Esophagus muscularis mucosa (tissue), 4 donors: Measurements from ENCODE around the gene TEX14. TPM values are rescaled to one million over a fixed set of nuclear protein-coding genes. Genes with fewer than 3 reads are reported as not detected.

Source experiments
- DNase-seq: peaks from one replicate; pipeline ENCODE4 v3.0.0-alpha.2; 2017; ENCODE audit errors: extremely low spot score
- H3K27ac ChIP-seq, 4 donors: fragments of 200-600 bp; sonication (generic); replicated peaks in 1 of 4; 1 replicate in 3 of 4; 2 replicates in 1 of 4; pipeline ENCODE4 v1.5.1; 2016 to 2019; ENCODE audit warnings: mild to moderate bottlenecking in 1 of 4
- H3K27me3 ChIP-seq, 4 donors: fragments of 200-600 bp; sonication (generic); one replicate each; pipeline versions ENCODE4 v1.5.1 to v1.6.0; 2016 to 2019
- H3K36me3 ChIP-seq, 4 donors: fragments of 200-600 bp; sonication (generic); one replicate each; pipeline ENCODE4 v1.5.1; 2016 to 2019
- H3K4me1 ChIP-seq, 4 donors: fragments of 200-600 bp; sonication (generic); one replicate each; pipeline ENCODE4 v1.5.1; 2016 to 2019
- H3K4me3 ChIP-seq, 4 donors: fragments of 200-600 bp; sonication (generic); 1 replicate in 2 of 4; 2 replicates in 2 of 4; pipeline ENCODE4 v1.5.1; 2016 to 2019; ENCODE audit warnings: mild to moderate bottlenecking in 4 of 4, moderate library complexity in 1 of 4
- H3K9me3 ChIP-seq, 4 donors: fragments of 200-600 bp; sonication (generic); 1 replicate in 3 of 4; 2 replicates in 1 of 4; pipeline ENCODE4 v1.5.1; 2016 to 2019
- CTCF ChIP-seq, 3 experiments: fragments of 200-600 bp in 2 of 3; fragments of 450-650 bp in 1 of 3; sonication (generic) in 2 of 3; IDR thresholded peaks; one replicate each; pipeline ENCODE4 v1.5.1; 2017 to 2019; ENCODE audit warnings: antibody characterized with exemption in 3 of 3, mild to moderate bottlenecking in 2 of 3, moderate library complexity in 1 of 3
- EP300 ChIP-seq: sonication (generic); formaldehyde crosslinking; IDR thresholded peaks from one replicate; pipeline ENCODE4 v1.6.1; 2017; ENCODE audit warnings: antibody characterized with exemption
- POLR2A ChIP-seq: fragments of 450-650 bp; IDR thresholded peaks from one replicate; pipeline ENCODE4 v1.6.1; 2017; ENCODE audit warnings: antibody characterized with exemption, moderate library complexity, mild to moderate bottlenecking, low read depth
- POLR2AphosphoS5 ChIP-seq, 2 donors: sonication (generic); formaldehyde crosslinking; IDR thresholded peaks; one replicate each; pipeline ENCODE4 v1.6.1; 2017; ENCODE audit warnings: antibody characterized with exemption in 2 of 2
- WGBS: methylation state at CpG from one replicate; pipeline ENCODE4 v1.1.5; 2018; 5-methylcytosine and 5-hydroxymethylcytosine counted together
- intact Hi-C: fragments of 100-400 bp; cut with DNase I; formaldehyde crosslinking; loops from one replicate; pipeline ENCODE4 v1.15.1; 2023
- total RNA-seq, 4 donors: library from RNA; depleted of rRNA; stranded (reverse); fragments of >200 nt; gene quantifications; one replicate each; pipeline versions ENCODE4 v1.1.0 to v1.2.1, GENCODE V29; 2016

The TEX14 gene
- total RNA-seq, 4 donors from 2014 or later, result under 0.01 to 0.19 (median 0.11) TPM

- no peak overlapping the region for H3K27ac ChIP-seq
- H3K4me3 ChIP-seq, result no peak overlapping the region
- no peaks in the 10 kb centered on the region for H3K36me3 ChIP-seq
- no peak for TF ChIP-seq POLR2AphosphoS5 (IDR thresholded peaks at IDR 0.05)
- TF ChIP-seq POLR2A, result no peak
- TF ChIP-seq EP300, result no peak
- no peak for TF ChIP-seq CTCF (IDR thresholded peaks at IDR 0.05)
- H3K4me1 ChIP-seq, result no peaks in the 10 kb centered on the region
- no peaks in the 10 kb centered on the region for H3K9me3 ChIP-seq
- 42% methylated on average over 5 of the region's 7 CpGs for whole genome bisulfite sequencing
- no peak for DNase-seq
- no peaks in the 10 kb centered on the region for H3K27me3 ChIP-seq
- intact Hi-C loops, result no loop called here
Measured at GRCh38 chr17:58614859-58615459, 76.9 kb downstream of the TEX14 start.

- 84% methylated on average over 4 of the region's 4 CpGs for WGBS
- H3K4me1 ChIP-seq, result no peaks in the 10 kb centered on the region
- TF ChIP-seq POLR2AphosphoS5 (IDR thresholded peaks at IDR 0.05) (no peak), EP300 (no peak), CTCF (IDR thresholded peaks at IDR 0.05) (no peak), POLR2A (no peak)
Measured at GRCh38 chr17:58611331-58611730, 80.5 kb downstream of the TEX14 start.

GRCh38 chr17:58606934-58607333 is 84.9 kb downstream of the TEX14 start:
- WGBS, result 99% methylated on average over 4 of the region's 4 CpGs
- Histone ChIP-seq H3K9me3 (no peaks in the 10 kb centered on the region), H3K27me3 (no peaks in the 10 kb centered on the region), H3K36me3 (no peaks in the 10 kb centered on the region), H3K4me3 (no peak overlapping the region), H3K4me1 (no peaks in the 10 kb centered on the region), H3K27ac (no peak overlapping the region)
- intact Hi-C loops, result no loop called here
- DNase-seq, result no peak
- no peak for TF ChIP-seq POLR2A
- TF ChIP-seq POLR2AphosphoS5 (IDR thresholded peaks at IDR 0.05), result no peak

More at GRCh38 chr17:58611331-58611730, 80.5 kb downstream of the TEX14 start:
- no peak for DNase-seq
- Histone ChIP-seq H3K27me3 (no peaks in the 10 kb centered on the region), H3K4me3 (no peak overlapping the region), H3K27ac (no peak overlapping the region), H3K9me3 (no peaks in the 10 kb centered on the region), H3K36me3 (no peaks in the 10 kb centered on the region)
- intact Hi-C loops, result no loop called here

- no peaks in the 10 kb centered on the region for H3K4me1 ChIP-seq
- H3K27ac ChIP-seq, result no peak overlapping the region
- intact Hi-C loops, result no loop called here
- no peaks in the 10 kb centered on the region for H3K36me3 ChIP-seq
- no peaks in the 10 kb centered on the region for H3K27me3 ChIP-seq
- WGBS, result 85% methylated on average over 2 of the region's 2 CpGs
- no peak for TF ChIP-seq CTCF (IDR thresholded peaks at IDR 0.05)
- no peak for TF ChIP-seq EP300
- no peak for TF ChIP-seq POLR2A
- TF ChIP-seq POLR2AphosphoS5 (IDR thresholded peaks at IDR 0.05), result no peak
- no peak for DNase-seq
- H3K9me3 ChIP-seq, result no peaks in the 10 kb centered on the region
- no peak overlapping the region for H3K4me3 ChIP-seq
Measured at GRCh38 chr17:58605986-58606385, 85.9 kb downstream of the TEX14 start.

GRCh38 chr17:58605470-58605869 is 86.4 kb downstream of the TEX14 start:
- DNase-seq, result no peak
- intact Hi-C loops, result no loop called here
- WGBS, result 94% methylated on average over 1 of the region's 1 CpG

More at GRCh38 chr17:58605470-58605869, 86.4 kb downstream of the TEX14 start:
- Histone ChIP-seq H3K27me3 (no peaks in the 10 kb centered on the region), H3K27ac (no peak overlapping the region), H3K4me1 (no peaks in the 10 kb centered on the region), H3K36me3 (no peaks in the 10 kb centered on the region), H3K4me3 (no peak overlapping the region), H3K9me3 (no peaks in the 10 kb centered on the region)
- TF ChIP-seq POLR2AphosphoS5 (IDR thresholded peaks at IDR 0.05) (no peak), POLR2A (no peak), CTCF (IDR thresholded peaks at IDR 0.05) (no peak), EP300 (no peak)
